Inferior parietal cortex (tissue), 1 donor: ENCODE measurements around the gene LRRC41.
"Not testable (repeated sequence)": the region's sequence is repeated elsewhere in the genome, so short reads cannot be mapped to it uniquely, and the experiment has no call there.

Experiments
- DNase-seq: peaks from one replicate; pipeline ENCODE4 v3.0.0-alpha.2; 2016; ENCODE audit errors: extremely low spot score

The LRRC41 gene

DNA sequence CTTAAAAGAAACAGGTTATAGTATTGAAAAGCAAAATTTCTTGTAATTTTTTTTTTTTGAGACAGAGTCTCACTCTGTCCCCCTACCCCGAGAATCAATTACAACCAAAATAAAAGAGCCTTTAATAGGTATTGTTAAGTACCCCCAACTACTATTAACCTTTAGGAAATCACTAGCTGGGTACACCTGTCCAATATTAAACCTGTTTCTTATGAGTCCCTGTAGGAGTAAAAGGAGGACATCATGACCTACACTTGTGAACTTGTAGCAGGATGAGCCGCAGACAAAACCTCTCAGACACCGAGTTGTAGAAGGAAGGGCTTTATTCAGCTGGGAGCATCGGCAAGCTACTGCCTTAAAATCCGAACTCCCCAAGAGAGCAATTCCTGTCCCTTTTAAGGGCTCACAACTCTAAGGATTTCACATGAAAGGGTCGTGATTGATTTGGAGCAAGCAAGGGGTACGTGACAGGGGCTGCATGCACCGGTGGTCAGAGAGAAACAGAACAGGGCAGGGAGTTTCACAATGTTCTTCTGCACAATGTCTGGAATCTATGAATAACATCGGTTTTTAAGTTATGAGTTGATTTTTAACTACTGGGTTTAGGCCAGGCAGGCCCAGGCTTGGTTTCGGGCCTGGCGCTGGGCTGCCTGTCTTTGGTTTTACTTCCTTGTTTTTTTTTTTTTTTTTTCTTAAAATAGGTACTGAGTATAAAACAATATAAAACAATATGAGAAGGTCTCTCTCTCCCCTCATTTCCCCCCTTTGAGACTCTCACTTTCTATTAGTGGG is 22.1 kb upstream of the LRRC41 start:
- DNase-seq: not testable (repeated sequence)

DNA sequence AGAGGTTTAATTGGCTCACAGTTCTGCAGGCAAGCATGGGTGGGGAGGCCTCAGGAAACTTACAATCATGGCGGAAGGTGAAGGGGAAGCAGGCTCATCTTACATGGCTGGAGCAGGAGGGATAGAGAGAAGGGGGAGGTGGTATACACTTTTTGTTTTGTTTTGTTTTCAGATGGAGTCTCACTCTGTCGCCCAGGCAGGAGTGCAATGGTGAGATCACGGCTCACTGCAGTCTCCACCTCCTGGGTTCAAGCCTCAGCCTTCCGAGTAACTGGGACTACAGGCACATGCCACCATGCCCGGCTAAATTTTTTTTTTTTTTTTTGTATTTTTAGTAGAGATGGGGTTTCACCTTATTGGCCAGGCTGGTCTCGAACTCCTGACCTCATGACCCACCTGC is 18.8 kb upstream of the LRRC41 start:
- not testable (repeated sequence) for DNase-seq

DNA sequence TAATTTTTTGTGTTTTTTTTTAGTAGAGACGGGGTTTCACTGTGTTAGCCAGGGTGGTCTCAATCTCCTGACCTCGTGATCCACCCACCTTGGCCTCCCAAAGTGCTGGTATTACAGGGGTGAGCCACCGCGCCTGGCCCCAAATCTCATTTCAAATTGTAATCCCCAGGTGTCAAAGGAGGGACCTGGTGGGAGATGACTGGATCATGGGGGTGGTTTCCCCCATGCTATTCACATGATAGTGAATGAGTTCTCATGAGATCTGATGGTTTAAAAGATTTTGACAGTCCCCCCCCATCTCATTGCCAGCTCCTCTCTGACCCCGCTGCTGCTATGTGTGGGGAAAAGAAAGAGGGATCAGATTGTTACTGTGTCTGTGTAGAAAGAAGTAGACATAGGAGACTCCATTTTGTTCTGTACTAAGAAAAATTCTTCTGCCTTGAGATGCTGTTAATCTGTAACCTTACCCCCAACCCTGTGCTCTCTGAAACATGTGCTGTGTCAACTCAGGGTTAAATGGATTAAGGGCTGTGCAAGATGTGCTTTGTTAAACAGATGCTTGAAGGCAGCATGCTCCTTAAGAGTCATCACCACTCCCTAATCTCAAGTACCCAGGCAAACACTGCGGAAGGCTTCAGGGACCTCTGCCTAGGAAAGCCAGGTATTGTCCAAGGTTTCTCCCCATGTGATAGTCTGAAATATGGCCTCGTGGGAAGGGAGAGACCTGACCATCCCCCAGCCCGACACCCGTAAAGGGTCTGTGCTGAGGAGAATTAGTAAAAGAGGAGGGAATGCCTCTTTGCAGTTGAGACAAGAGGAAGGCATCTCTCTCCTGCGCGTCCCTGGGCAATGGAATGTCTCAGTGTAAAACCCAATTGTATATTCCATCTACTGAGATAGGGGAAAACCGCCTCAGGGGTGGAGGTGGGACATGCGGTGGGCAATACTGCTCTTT is 16.8 kb upstream of the LRRC41 start:
- DNase-seq: not testable (repeated sequence)

DNA sequence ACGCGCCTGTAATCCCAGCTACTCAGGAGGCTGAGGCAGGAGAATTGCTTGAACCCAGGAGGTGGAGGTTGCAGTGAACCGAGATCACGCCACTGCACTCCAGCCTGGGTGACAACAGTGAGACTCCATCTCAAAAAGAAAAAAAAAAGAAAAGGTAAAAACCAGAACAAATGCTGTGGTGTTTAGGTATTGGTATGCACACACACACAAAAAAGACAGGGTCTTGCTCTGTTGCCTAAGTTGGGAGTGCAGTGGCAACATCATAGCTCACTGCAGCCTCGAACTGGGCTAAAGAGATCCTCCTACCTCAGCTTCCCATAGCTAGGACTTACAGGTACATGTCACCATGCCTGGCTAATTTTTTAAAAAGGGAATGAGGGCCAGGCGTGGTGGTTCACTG is 15.9 kb upstream of the LRRC41 start:
- DNase-seq: not testable (repeated sequence)

DNA sequence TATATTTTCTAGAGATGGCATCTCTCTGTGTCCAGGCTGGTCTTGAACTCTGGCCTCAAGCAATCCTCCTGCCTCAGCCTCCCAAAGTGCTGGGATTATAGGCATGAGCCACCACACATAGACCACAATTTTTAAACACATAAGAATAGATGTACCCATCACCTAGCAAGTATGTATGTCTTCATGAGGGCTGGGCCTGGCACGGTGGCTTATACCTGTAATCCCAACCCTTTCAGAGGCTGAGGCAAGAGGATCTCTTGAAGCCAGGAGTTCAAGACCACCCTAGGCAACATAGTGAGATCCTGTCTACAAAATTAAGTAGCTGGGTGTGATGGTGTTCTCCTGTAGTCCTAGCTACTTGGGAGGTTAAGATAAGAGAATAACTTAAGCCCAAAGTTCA is 13.9 kb upstream of the LRRC41 start:
- DNase-seq: no peak

DNA sequence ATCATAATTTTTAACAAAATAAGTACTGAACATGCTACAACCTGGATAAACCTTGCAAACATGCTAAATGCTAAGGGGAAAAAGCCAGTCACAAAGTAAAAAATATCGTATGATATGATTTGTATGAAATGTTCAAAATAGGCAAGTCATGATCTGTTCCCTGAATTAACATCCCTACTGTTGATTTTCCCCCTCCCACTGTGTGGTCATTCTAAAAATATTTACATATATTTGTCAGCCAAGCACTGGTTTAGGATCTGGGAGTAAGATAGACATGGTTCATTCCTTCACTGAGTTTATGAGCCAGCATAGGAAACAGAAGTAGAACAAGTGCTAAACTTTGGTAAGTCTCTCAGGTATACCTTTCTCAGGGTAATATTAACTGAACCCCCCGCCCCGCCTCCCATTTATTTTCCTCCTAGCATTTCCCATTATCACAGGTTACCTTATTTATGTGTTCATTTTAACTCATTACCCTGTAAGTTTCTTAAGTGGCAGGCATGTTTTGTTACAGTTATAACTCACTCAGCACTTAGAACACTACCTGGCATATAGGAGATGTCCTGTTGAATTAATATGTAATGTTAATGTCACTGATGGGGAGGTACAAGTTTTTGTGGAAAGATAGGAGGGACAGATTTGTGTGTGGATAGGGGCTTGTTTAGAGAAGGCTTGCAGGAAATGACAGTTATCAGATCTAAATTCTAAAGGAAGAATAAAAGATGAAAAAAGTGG is 12.4 kb upstream of the LRRC41 start:
- DNase-seq: no peak

DNA sequence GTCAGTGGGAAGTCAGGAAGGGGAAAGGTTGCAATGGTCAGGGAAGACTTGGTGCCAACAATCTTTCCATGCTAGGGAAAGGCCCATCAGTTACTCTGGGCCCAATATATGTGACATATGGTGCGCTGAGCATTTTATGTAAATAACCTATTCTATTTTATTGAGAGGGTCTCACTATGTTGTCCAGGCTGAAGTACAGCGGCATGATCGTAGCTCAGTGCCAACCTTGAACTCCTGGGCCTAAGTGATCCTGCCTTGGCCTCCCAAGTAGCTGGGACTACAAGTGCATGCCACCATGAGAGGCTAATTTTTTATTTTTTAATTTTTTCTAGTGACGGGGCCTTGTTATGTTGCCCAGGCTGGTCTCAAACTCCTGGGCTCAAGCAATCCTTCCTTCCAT is 6.9 kb upstream of the LRRC41 start:
- DNase-seq: no peak

DNA sequence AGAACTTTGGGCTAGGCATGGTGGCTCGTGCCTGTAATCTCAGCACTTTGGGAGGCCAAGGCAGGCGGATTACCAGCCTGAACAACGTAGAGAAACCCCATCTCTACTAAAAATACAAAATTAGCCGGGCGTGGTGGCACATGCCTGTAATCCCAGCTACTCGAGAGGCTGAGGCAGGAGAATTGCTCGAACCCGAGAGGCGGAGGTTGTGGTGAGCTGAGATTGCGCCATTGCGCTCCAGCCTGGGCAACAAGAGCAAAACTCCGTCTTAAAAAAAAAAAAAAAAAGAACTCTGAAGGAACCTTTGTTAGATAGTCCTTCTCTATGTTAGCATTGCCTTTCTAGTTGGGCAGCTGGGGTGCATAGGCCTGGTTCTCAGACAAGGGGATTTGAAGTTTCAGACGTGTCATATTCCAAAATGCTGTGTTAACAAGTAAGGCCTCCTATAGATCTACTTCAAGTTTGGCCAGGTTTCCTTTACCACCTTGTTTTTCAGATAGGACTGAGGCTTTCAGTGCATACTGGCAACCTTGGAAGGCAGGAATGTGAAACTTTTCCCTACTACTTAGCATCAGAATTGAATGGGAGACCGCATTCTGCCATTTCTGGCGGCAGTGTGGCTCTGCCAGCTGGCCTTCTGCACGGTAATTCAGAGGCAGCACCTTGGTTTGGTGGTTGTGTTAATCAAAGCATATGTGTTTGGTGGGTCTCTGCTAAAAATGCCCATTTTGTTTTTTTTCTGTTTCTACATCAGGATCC is 6.2 kb upstream of the LRRC41 start:
- no peak for DNase-seq

DNA sequence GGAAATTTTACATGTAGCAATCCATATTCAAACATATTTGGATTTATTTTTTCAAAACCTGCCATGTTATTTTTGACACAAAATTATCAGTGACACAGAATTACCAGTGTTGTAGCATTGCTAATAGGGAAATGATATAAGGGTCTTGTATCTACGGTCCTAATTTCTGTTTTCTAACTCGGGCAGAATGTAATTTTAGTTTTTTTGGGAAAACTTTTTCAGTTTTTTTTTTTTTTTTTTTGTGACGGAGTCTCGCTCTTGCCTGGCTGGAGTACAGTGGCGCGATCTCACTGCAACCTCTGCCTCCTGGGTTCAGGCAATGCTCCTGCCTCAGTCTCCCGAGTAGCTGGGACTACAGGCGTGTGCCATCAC is 2.7 kb upstream of the LRRC41 start:
- no peak for DNase-seq

DNA sequence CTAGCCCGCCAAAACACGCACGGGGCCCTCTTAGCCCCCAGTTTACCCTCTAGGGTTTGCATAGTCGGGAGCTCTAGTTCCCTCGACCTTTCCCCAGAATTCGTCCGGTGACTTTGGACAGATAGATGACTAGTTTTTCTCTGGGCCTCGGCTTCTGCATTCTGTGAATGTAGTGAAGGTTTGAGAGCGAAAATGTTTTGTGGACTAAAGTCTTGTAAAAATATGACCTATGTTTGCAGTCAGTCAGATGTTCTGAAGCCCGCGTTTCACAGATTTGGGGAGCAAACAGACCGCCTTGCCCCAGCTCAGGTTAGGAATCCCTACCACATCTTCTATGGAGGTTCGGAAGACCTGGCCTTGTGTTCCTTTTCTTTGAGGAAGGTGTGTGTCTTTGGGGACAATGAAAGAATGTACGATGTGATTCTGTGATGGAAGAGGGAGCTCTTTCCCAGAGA is 483 bp upstream of the LRRC41 start:
- no peak for DNase-seq

DNA sequence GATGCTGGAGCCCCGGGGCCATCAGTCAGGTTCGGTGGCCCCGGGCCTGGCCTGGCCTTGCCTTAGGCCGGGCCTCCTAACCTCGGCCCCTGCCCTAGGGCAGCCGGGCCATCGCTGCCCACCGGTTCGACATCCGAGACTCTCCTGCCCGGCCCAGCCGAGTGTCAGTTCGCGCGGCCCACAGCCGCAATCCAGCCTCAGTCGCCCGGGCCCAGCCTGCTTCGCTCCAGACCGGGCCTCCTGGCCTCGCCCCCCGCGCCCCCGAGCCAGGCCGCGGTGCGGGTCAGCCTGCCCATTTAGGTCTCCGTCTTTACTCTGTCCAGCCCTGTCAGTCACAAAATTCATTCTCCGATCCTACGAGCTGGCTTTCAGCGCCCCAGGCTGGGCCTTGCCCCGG is 777 bp downstream of the LRRC41 start:
- DNase-seq: peak; percentile 44

DNA sequence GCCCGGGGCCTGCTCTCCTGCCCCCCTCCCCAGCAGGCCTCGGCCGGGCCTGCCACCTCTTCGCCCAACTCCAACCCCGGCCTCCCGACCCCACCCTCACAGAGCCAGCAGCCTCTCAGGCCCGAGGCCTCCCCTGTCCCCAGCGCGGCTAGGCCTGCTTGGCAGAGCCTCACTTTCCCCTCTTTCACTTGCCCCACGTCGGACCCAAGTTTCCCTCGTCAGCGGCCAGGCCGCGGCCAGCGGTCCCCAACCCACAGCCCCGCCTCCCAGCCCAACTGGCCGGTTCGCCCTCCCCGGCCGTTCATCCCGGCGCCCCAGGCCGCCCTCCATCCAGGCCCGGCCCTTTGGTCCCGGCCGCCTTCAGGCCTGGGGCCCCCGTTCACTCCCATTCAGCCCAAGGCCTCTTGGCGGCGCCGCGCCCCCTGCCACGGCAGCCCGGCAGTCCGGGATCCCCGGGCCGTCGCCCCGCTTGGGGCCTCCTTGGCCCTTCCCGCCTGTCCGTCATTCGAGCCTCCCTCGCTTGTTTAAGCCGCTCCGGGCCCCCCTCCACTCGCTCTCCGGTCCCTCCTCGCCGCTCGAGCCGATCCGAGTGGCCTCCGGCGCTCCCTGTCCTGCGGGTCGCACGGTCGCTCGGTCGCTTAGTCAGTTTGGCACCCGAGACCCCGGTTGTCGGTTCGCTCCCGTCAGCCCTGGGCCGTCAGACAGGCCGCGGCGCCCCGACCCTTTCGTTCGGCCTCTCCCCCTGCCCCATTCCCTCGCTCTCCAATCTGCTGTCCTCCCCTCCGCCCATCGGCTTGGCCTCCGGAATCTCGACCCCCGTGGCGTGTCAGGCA is 1.4 kb downstream of the LRRC41 start:
- DNase-seq: peak; percentile 27

DNA sequence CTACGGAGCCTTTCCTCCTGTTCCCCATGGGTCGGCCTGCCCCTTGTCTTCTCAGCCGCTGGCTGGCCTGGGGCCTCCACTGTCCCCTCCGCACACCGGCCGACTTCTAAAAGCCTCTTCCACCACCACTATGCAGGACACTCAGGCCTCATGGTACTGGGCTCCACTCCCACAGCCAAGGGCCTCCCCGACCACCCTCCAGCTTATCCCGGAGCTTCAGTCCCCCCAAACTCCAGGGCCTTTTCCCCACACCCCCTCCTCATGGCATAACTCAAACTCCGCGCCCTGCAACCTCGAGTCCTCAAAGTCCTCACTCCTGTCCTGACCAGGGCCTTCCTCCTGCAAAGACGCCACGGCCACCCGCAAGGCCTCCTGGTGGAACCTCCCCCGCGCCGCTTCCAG is 2.0 kb downstream of the LRRC41 start:
- no peak for DNase-seq

DNA sequence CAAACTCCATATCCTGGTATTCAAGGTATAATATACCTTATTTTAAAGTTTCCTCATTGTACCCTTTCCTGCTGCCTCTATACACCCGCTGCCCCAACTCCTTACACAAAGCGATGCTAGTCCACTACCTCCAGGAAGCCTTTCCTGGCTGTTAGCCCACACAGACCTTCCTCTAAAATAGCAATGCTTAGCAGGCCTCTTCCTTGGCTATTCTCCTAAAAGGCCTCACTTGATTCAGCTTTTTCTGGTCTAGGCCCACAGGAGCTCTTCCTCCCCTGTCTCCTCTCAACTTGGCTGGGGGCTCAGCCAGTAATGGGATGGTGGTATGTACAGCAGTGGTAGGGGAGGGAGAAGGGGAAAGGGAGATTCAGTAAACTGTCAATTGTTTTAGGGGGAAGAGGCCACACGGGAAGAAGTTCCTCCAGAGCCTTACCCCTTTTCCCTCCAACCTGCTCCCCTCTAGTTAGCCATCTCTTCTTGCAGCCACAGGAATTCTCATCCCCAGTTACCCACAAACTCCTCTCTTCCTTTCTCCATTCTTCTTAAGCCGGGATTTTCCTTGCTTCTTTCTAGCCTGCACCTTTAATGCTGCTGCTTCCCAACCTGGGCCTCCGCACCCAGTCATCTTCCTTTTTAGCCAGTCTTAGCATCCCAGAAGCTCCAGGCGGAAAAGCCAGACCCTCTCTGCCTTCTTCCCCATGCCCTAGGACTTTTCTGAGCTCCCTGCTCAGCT is 2.6 kb downstream of the LRRC41 start:
- no peak for DNase-seq

DNA sequence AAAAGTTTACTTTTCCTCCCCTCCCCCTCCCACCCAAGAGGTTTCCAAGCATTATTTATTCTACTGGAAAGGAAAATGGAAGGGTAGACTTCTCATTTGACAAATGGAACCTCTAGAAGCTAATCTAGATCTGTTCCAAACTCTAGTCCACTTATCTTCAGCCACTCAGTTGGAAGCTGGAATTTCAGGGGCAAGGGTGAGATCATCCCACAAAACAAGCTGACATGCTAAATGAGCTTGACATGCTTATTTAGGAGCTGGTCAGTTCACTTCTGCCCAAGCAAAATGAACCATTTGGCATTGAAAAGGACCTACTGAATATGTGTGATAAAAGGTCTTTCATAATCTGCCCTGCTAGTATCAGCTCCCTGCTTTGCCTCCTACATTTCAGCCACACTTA is 5.0 kb downstream of the LRRC41 start:
- DNase-seq: no peak

DNA sequence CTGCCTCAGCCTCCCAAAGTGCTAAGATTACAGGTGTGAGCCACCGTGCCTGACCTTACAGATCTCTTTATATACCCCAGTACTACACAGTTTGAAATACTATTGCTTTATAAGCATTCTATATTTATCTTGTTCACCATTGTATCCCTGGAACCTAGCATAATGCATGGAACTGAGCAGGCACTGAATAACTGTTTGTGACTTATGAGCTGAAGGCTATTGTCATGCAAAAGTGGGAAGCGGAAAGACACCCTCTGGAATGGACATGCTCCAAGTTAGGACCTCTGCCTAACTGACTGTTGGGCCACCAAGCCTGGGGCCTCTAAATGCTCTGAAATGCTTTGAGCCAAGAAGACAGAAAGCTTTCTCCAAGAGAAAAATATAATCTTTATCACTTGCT is 8.1 kb downstream of the LRRC41 start:
- DNase-seq: no peak

DNA sequence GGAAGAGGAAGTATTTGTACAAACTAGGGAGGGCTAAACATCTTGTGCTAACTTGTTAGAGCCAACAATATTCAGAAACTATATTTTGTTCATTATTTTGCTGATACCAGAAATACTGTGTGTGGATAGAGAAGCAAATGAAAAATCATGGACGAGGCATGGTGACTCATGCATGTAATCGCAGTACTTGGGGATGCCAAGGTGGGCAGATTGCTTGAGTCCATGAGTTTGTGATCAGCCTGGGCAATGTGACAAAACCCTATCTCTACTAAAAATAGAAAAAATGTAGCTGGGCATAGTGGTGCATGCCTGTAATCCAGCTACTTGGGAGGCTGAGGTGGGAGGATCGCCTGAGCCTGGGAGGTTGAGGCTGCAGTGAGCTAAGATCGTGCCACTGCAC is 13.4 kb downstream of the LRRC41 start:
- DNase-seq: no peak

DNA sequence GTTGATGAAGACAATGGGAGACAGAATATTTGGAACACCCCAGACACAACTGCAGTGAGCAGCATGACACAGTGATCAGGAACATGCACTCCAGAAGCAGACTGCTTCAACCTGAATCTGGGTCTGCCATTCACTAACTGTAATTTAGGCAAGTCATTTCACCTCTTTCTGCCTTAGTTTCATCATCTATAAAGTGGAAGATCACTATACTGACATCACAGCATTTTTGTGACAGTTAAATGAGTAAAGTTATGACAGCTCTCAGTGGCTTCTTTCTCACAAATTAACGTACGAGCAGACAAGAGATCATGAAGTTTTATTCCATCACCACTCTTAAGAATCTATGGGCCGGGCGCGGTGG is 14.3 kb downstream of the LRRC41 start:
- no peak for DNase-seq

DNA sequence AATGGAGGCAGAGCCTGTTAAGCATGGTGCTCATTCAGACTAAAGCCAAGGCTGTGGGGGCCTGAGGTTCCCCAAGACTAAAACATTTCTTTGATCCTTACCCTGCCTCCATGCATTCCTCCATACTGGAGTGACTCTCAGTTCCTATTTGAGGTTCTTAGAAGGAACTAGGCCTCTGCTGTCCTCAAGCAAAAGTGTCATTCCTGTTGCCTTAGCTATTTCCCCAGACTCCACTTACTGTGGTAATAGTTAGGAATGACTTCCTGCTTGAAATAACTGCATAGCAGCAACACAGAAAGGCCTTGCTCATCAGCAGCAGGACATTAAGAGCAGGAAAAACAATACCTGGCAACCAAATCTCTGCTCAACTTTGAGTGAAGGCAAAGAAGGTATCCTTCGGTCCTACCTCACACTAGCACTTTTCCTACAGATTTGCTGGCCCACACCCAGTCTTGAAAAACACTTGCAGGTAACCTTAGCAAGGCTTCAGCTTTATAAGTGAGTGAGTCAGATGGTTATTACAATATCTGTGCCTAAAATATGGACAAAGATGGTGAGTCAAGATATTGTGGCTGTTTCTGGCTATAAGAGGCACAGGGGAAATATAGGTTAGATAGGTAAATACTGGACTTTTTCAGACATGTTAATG is 14.8 kb downstream of the LRRC41 start:
- no peak for DNase-seq
